ENCODE results near the gene SLC6A5.

Gene SLC6A5

DNA sequence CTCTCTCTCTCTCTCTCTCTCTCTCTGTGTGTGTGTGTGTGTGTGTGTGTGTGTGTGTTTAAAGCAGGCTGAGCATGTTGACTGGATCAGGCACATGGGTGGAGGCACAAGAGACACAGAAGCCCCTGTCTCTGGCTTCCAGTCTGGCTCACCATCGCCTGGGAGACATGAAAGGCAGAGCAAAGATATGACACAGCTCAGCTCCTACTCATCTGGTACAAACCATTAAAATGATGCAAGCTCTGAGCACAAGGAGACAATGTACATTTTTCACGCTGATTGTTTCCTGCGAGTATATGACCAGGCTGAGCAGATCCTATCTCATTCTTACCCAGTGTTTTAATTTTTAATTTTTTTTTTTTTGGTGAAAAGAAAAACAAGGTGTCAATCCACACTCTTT lies 9.5 kb downstream of the SLC6A5 start:
- no peak overlapping the region for H3K27ac ChIP-seq
- TF ChIP-seq, protein P1, sequence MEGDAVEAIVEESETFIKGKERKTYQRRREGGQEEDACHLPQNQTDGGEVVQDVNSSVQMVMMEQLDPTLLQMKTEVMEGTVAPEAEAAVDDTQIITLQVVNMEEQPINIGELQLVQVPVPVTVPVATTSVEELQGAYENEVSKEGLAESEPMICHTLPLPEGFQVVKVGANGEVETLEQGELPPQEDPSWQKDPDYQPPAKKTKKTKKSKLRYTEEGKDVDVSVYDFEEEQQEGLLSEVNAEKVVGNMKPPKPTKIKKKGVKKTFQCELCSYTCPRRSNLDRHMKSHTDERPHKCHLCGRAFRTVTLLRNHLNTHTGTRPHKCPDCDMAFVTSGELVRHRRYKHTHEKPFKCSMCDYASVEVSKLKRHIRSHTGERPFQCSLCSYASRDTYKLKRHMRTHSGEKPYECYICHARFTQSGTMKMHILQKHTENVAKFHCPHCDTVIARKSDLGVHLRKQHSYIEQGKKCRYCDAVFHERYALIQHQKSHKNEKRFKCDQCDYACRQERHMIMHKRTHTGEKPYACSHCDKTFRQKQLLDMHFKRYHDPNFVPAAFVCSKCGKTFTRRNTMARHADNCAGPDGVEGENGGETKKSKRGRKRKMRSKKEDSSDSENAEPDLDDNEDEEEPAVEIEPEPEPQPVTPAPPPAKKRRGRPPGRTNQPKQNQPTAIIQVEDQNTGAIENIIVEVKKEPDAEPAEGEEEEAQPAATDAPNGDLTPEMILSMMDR (conservative IDR thresholded peaks at IDR 0.05): no peak

- no peak overlapping the region; the same call in 1 of the 2 replicates for H3K27ac ChIP-seq
These were observed 10.6 kb downstream of the SLC6A5 start for GRCh38 chr11:20609727-20610707.

DNA sequence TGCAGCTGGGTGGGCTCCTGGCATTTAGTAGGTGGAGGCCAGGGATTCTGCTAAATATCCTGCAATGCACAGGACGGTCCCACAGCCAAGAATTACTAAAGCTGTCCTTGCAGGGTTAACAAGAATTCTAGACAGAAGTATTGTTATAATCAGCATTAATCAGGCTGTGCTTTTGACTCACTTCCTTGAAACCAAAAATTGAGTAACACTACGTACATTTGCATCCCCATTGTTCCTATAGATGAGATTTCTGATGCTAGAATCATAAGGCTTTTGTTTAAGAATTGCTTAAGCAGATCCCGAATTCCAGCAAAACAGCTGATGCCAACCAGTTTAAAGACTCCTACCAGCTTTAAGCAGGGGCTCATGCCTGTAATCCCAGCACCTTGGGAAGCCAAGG lies 11.4 kb downstream of the SLC6A5 start:
- no peak overlapping the region for H3K27ac ChIP-seq
- TF ChIP-seq, protein P1 (conservative IDR thresholded peaks at IDR 0.05): no peak

More at GRCh38 chr11:20609727-20610707, 10.6 kb downstream of the SLC6A5 start:
- TF ChIP-seq, protein P1 (conservative IDR thresholded peaks at IDR 0.05): peak; percentile 98

DNA sequence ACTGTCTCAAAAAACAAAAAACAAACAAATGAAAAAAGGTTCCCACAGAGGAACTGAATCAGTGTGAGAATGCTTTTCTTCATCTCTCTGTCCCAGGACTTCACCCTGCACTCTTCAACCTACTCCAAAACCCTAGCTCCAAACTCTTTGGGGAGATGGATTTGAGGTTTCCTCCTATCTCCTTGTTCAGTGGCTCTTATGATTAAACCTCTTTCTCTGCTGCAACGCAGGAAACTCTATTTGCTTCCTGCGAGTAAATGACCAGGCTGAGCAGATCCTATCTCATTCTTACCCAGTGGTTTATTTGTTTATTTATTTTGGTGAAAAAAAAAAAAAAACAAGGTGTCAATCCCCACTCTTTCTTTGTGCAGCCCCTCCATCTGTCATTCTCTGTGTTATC lies 12.0 kb downstream of the SLC6A5 start:
- H3K27ac ChIP-seq: no peak overlapping the region
- TF ChIP-seq, protein P1 (conservative IDR thresholded peaks at IDR 0.05): no peak

GRCh38 chr11:20611892-20612291 lies 12.5 kb downstream of the SLC6A5 start:
- TF ChIP-seq, protein P1 (conservative IDR thresholded peaks at IDR 0.05): no peak
- no peak overlapping the region for H3K27ac ChIP-seq

DNA sequence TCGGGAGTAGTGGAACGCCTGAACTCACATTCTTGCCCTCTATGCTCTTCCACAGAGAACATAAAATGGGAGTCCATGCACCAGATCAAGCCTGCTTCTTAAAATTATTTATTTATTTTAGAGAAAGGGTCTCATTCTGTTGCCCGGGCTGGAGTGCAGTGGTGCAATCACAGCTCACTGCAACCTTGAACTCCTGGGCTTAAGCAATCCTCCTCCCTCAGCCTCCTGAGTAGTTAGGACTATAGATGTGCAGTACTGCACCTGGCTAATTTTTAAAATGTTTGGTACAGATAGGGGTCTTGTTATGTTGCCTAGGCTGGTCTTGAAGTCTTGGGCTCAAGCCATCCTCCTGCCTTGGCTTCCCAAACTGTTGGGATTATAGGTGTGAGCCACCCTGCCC lies 13.0 kb downstream of the SLC6A5 start:
- TF ChIP-seq, protein P1 (conservative IDR thresholded peaks at IDR 0.05): no peak
- H3K27ac ChIP-seq: no peak overlapping the region

- TF ChIP-seq, protein P1 (conservative IDR thresholded peaks at IDR 0.05): no peak
- H3K27ac ChIP-seq: no peak overlapping the region
These were observed 17.5 kb downstream of the SLC6A5 start for GRCh38 chr11:20616920-20617319.
